Activated CD8-positive, alpha-beta memory T cell treated with anti-CD3 and anti-CD28 coated beads for 36 hours (primary cell): ENCODE results near the gene OR5B21. TPM values are rescaled to one million over a fixed set of nuclear protein-coding genes. Genes with fewer than 3 reads are reported as not detected.

Experiments used
- CTCF ChIA-PET: fragments of 350-600 bp; sonication (Branson Sonifier 250); formaldehyde crosslinking; loops from one replicate; lab custom pipeline; 2021; ENCODE audit warnings: antibody characterized with exemption; lab: Charles Lee
- POLR2A ChIA-PET: fragments of 350-600 bp; sonication (Branson Sonifier 250); formaldehyde crosslinking; loops from one replicate; lab custom pipeline; 2021; ENCODE audit warnings: antibody characterized with exemption; lab: Charles Lee
- total RNA-seq, 2 experiments: library from RNA; stranded (reverse); gene quantifications; one replicate each; pipeline ENCODE4 v1.2.3, GENCODE V29; 2021

The OR5B21 gene
- total RNA-seq, 2 experiments from 2014 or later, result 0.30 to 0.40 TPM

DNA sequence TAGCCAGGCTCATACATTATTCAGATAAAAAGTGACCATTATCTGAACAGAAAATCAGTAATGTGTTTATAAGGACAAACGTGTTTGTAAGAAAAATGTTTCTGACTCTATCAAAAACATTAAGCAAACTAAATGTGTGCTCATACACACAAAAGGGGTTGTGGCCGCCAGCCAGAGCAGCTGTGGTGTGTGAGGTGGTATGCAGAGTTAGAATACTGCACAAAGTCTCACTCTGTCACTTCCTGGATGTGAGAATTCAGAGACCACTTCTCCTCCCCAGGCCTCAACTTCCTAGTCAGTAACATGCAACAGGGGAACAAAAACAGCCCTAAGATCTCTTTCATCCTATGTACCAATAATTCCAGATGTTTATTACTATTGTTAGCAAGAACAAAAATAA is 9.4 kb downstream of the OR5B21 start:
- POLR2A ChIA-PET, result no interaction called here
- CTCF ChIA-PET, result interaction anchor here (1.0 kb wide), 1 partner anchor 19 kb away, joined by 3 read pairs; no protein-coding TSS in a partner anchor

DNA sequence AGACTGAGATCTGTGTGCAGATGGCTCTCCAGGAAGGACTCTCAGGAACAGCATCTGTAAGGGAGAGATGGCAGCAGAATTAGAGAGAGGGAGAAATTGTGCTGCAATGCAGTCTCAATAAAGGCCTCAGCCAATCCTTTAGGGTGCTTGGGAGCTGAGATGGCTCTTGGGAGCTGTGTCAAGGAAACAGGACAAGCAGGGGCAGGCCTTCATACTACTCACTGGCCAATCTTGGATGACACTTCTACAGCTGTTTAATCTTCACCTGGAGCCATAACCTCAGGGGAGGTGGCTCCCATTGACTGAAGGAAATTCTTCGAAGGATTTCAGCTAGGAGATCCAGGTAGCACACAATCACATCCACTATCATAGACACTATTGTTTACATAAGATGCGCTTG is 10.0 kb downstream of the OR5B21 start:
- CTCF ChIA-PET, result no interaction called here
- POLR2A ChIA-PET, result no interaction called here

DNA sequence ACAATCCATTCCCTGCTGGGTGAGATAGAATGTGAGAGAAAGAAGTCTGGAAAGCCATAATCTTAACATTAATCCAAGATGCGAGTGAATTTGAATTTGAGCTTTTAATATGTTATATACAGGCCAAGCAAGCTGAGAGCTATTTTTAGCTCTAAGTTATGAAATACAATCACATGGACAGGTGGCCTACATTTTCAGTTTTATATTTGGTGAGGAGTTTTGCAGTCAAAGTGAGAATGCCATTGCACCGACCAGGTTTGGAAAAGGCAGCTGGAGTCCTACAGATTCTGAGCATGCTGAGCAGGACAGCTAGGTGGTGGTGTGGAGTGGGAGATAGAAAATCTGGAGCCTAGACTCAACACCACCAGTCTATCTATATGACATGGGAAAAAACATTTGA is 12.0 kb downstream of the OR5B21 start:
- POLR2A ChIA-PET, result no interaction called here
- CTCF ChIA-PET, result interaction anchor here (0.6 kb wide), 1 partner anchor 778 kb away, joined by 4 read pairs; no protein-coding TSS in a partner anchor

DNA sequence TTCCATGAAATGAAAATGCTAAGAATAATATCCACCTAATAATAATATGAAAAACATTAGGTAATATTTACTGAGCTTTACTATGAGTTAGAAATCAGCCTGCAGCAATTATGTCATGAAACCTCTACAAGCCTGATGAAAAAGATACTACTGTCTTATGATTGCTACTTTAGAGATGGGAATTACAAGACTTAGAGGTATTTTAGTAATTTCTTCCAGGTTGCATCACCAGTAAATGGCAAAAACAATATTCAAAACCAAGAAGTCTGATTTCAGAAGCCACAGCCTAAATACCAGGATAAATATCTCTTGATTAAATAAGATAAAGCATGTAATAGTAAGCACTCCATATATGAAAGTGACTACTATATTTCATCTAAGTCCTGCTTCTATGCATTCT is 13.8 kb downstream of the OR5B21 start:
- ChIA-PET CTCF (interaction anchor here (1.3 kb wide), 1 partner anchor 15 kb away, joined by 3 read pairs; no protein-coding TSS in a partner anchor), POLR2A (no interaction called here)

DNA sequence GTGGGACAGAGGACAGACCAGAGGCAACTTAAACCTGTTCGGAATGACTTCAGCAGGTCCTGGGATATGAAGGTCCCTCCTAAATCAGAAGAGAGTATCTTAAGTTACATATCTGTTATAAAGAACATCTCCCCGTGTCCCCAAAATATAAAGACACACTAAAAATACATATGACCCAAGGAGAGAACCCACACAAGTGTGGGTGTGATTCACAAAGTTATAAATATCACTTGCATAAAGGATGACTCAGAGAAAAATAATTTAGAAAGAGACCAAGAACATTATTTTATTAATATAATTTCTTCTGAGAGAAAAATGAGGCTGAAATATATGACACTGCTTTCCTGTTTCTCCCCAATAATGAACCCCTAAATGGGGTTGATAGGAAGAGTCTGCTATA is 14.2 kb downstream of the OR5B21 start:
- POLR2A ChIA-PET, result no interaction called here
- CTCF ChIA-PET, result interaction anchor here (0.6 kb wide), 1 partner anchor 1148 kb away, joined by 3 read pairs; no protein-coding TSS in a partner anchor

DNA sequence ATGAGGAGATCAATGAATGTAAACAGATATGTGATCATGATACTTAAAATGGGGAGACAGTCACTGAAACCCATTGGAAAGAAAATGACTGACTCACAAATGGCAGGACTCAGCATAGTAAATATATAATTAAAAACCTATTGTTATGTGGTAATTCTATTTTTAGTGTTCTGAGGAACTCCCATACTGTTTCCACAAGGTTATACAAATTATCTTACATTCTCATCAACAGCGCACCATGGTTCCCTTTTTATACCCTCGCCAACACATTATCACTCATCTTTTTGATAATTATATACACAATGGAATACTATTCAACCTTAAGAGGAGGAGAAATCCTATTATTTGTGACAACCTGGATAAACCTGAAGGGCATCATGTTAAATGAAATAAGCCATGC is 17.1 kb downstream of the OR5B21 start:
- POLR2A ChIA-PET, result no interaction called here
- CTCF ChIA-PET, result interaction anchor here (0.6 kb wide), 1 partner anchor 33 kb away, joined by 3 read pairs; no protein-coding TSS in a partner anchor

DNA sequence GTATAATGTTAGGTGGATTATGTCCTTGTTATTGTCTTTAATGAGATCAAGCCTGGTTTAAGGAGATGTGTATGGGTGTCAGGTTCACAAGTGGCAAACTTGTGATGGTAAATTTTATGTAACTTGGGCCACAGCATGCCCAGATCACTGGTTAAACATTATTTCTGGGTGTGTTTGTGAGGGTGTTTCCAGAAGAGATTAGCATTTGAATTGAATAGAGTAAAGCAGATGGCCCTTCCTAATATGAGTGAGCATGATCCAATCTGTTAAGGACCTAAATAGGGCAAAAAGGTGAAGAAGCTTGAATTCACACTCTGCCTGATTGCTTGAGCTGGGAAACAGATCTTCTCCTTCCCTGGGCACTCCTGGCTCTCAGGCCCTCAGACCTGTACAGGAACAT is 20.7 kb downstream of the OR5B21 start:
- POLR2A ChIA-PET, result no interaction called here
- CTCF ChIA-PET, result no interaction called here

DNA sequence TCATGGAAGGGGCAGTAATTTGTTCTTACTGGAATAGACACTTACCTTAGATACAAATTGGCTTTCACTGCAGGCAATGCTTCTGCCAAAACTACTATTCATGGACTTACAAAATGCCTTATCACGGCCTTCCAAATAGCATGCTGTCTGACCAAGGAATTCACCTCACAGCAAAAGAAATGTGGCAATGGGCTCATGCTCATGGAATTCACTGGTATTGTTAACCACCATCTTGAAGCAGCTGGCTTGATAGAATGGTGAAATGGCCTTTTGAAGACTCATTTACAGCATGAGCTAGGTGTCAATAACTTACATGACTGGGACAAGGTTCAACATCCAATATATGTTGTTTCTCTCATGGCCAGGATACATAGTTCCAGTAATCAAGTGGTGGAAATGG is 21.9 kb downstream of the OR5B21 start:
- POLR2A ChIA-PET, result no interaction called here
- CTCF ChIA-PET, result no interaction called here

DNA sequence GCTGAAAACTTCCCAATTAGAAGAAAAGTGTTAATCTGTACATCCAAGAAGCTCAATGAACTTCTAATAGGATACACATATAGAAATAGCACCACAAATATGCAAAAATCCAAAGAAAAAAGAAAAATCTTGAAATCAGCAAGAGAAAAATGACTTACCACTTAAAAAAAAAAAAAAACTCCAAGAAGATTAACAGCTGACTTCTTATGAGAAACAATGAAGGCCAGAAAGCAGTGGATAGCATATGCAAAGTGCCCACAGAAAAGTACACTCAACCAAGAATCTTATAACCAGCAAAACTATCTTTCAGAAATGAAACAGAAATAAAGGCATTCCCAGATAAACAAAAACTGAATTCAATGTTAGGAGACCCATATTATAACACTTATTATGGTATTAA is 36.0 kb downstream of the OR5B21 start:
- ChIA-PET CTCF (no interaction called here), POLR2A (no interaction called here)

DNA sequence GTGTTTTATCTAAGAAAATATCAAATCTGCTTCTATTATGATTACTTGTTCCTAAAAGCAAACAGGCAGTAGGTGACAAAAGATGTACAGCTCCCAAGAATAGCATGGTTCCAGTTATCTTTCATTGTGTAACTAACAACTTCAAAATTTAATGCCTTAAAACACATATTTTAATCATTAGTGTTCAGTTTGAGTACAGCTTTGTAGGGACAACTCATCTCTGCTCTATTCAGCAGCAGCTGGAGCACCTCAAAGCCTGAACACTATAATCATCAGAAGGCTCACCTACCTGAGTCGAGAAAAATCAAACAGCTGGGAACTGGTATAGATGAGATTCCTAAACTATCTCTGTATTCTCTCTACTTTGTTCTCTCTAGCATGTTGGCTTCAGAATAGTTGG is 41.6 kb downstream of the OR5B21 start:
- ChIA-PET CTCF (no interaction called here), POLR2A (no interaction called here)

DNA sequence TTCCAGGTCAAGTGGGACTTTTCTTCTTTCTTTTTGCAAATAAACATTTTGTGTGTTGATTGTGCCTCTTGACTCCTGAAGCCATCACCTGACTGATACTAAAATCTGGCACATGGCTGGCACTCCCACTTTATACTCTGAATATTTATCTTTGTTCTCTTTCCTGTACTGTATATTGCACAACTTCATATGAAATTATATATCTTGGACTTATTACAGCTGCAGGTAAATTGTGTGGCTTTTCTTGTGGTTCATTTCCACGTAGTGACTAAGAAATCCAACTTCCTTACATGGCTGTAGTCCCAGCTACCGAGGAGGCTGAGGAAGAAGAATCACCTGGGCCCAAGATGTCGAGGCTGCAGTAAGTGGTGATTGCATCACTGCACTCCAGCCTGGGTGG is 42.2 kb downstream of the OR5B21 start:
- ChIA-PET POLR2A (no interaction called here), CTCF (no interaction called here)

Other genes starting within 250 kb of the OR5B21 start
- gene OR10W1, start 239.8 kb downstream of the OR5B21 start, total RNA-seq, result not detected
- not detected for gene OR5B17, start 149.0 kb downstream of the OR5B21 start, total RNA-seq
- not detected for gene OR5B3, start 101.2 kb downstream of the OR5B21 start, total RNA-seq
- not detected for gene OR5B2, start 80.0 kb downstream of the OR5B21 start, total RNA-seq
- gene OR5B12, start 65.9 kb downstream of the OR5B21 start, total RNA-seq, result not detected
- 100 to 1,000 TPM; 121 to 130 TPM for gene LPXN, start 67.8 kb upstream of the OR5B21 start, total RNA-seq
- 10 to 100 TPM; 52.7 to 55.6 TPM for gene ZFP91, start 71.0 kb upstream of the OR5B21 start, total RNA-seq
- 1 to 10 TPM; 2.2 to 2.3 TPM for gene CNTF, start 114.6 kb upstream of the OR5B21 start, total RNA-seq
- gene GLYAT, start 223.8 kb upstream of the OR5B21 start, total RNA-seq, result not detected